Activated CD4-positive, alpha-beta T cell treated with anti-CD3 and anti-CD28 coated beads, Interleukin-2, Interleukin-6, amounts not matched to agents 100 ng/mL and 50 ng/mL, durations not matched to agents 16 hours and 8 hours (primary cell): ENCODE data around the gene KRTAP10-9.
"Not testable (repeated sequence)": the region's sequence is repeated elsewhere in the genome, so short reads cannot be mapped to it uniquely, and the experiment has no call there.

ENCODE experiments used
- DNase-seq: peaks from one replicate; pipeline ENCODE4 v3.0.0-alpha.2; 2020

The KRTAP10-9 gene

GRCh38 chr21:44615911-44616590, 10.8 kb upstream of the KRTAP10-9 start:
- no peak for DNase-seq

- no peak for DNase-seq
Observed at GRCh38 chr21:44616591-44616926, 10.3 kb upstream of the KRTAP10-9 start.

GRCh38 chr21:44617071-44617501, 9.8 kb upstream of the KRTAP10-9 start:
- DNase-seq, result no peak

DNA sequence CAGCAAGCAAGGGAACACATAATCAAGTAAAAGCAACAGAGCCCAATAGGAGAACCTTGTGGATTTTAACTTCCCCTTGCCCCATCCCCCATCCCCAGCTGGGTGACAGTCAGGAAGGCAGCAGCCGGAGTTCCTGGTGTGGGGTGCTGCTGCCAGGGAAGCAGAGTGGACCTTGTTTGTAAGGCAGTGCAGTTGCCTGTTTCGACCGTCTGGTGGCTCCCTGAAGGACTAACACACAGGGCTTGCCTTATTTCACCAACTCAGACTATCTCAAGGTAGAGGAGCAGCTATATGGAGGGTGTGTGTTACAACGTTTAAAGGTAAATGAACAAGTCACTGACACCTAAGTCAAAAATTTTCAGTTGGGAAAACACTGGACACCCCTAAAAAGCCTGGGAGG, 8.4 kb upstream of the KRTAP10-9 start:
- peak; percentile 4 for DNase-seq

- peak; percentile 50 for DNase-seq
Observed at GRCh38 chr21:44618909-44619308, 8.0 kb upstream of the KRTAP10-9 start.

- DNase-seq, result no peak
Observed at GRCh38 chr21:44619886-44620285, 7.0 kb upstream of the KRTAP10-9 start.

DNA sequence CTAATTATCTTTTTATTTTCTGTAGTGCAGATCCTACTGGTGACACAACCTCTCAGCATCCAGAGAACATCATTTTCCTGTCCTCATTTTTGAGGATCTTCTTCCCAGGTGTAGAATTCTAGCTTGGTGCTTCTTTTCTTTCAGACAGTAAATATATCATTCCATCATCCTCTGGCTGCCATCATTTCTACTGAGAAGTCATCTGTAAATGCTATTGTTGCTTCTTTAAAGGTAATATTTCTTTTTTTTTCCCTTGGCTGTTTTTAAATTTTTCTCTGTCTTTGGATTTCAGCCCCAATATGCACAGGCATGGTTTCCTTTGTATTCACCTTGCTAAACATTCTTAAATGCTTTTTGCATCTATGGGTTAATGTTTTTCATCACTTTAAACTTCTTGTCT, 3.3 kb upstream of the KRTAP10-9 start:
- no peak for DNase-seq

DNA sequence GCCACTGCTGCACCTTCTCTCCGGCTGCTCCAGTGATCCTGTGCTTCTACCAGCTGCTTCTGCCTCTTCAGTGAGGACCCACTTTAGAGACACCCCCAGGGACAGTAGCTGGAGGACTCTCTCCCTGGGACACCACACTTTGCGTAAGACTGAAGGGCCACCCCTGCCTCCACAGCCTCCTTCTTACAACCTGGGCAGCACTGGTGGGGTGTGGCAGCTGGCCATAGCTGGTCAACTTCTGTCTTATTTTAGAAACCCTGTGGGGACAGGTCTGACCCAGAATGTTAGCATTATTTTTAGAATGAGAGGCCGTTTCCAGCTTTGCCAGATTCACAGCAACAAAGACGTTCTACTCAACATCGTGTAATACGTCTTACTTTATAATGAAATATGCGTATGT, 1.1 kb upstream of the KRTAP10-9 start:
- DNase-seq, result no peak

- no peak for DNase-seq
Observed at GRCh38 chr21:44626262-44626661, 631 bp upstream of the KRTAP10-9 start.

- not testable (repeated sequence) for DNase-seq
Observed at GRCh38 chr21:44627181-44627822, 409 bp downstream of the KRTAP10-9 start.

- not testable (repeated sequence) for DNase-seq
Observed at GRCh38 chr21:44627831-44628233, 939 bp downstream of the KRTAP10-9 start.

DNA sequence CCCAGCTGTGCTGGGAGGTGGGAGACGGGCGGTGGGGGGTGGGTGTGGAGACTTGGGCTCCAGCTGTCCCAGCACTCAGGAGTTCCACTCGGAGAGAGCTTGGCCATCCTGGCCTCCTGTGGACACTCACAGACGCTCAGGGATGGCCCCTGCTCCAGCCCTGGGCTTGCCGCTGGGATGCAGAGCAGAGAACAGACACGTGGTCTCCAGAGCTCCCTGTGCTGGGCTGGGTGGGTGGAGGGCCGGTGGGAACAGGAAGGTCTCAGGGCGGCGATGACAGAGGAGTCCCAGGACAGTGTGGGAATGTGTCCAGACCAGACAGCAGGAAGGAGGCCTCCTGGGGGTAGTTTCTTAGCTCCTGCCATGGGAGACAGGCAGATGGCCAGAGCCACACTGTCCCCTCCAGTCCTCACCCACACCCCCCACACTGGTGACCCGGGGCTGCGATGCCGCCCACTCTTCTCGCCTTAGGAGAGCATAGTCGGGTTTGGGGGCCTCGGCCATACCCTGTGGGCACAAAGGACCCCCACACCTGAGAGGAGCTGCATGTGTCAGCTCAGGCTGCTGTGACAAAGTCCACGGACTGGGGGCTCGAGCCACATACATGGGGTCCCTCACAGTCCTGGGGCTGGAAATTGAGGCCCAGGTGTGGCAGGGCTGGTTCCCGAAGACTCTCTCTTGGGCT, 2.0 kb downstream of the KRTAP10-9 start:
- DNase-seq, result no peak

- DNase-seq, result no peak
Observed at GRCh38 chr21:44630440-44630839, 3.5 kb downstream of the KRTAP10-9 start.

DNA sequence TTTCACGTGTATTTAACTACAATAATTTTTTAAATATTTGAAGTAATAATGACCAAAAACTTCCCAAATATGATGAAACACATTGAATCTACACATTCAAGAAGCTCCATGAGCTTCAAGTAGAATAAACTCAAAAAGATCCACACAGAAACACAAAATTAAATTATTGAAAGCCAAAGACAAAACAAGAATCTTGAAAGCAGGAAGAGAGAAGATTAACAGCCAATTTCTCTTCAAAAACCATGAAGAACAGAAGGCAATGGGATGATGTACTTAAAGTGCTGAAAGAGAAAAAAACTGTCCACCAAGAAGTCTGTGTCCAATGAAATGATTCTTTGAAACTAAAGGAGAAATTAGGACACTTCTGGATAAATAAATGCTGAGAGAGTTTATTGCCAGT, 5.2 kb downstream of the KRTAP10-9 start:
- no peak for DNase-seq

GRCh38 chr21:44636209-44637017, 9.5 kb downstream of the KRTAP10-9 start:
- DNase-seq, result no peak

DNA sequence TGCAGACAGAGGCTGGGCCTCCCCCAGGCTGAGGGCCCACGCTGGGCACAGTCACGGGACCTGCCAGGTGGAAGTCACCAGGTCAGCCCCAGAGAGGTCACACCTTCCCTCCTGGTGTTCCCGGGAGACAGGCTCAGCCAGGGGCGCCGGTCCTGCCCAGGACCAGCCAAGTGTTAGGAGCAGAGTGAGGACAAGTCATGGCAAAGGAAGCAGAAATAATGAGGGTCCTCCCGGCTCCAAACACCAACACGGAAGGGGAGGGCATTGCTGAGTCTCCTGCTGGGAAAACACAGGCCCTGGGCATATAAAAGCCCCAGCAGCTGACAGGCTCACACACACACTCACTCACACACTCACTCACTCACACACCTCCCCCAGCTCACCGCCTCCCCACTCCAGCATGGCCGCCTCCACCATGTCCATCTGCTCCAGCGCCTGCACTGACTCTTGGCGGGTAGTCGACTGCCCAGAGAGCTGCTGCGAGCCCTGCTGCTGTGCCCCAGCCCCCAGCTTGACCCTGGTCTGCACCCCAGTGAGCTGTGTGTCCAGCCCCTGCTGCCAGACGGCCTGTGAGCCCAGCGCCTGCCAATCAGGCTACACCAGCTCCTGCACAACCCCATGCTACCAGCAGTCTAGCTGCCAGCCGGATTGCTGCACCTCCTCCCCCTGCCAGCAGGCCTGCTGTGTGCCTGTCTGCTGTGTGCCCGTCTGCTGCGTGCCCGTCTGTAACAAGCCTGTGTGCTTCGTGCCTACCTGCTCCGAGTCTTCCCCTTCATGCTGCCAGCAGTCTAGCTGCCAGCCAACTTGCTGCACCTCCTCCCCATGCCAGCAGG, 10.3 kb downstream of the KRTAP10-9 start, which contains the start of gene KRTAP10-10:
KRTAP10-10 (plus strand) TSS at position 339 of the 833 bp plus-strand sequence; CDS start at position 401, 62 bp downstream.
- no peak for DNase-seq

DNA sequence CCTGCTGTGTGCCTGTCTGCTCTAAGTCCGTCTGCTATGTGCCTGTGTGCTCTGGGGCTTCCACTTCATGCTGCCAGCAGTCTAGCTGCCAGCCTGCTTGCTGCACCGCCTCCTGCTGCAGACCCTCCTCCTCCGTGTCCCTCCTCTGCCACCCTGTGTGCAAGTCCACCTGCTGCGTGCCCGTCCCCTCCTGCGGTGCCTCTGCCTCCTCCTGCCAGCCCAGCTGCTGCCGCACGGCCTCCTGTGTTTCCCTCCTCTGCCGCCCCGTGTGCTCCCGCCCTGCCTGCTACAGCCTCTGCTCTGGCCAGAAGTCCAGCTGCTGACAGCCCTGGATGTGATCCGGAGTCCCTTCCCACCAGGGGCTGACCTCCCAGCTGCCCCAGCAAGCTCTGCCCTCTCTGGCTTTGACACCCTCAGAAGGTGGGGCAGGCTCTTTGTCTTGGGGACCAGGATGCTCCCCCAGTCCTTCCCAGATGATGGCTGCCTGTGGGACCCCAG, 11.0 kb downstream of the KRTAP10-9 start:
- not testable (repeated sequence) for DNase-seq

DNA sequence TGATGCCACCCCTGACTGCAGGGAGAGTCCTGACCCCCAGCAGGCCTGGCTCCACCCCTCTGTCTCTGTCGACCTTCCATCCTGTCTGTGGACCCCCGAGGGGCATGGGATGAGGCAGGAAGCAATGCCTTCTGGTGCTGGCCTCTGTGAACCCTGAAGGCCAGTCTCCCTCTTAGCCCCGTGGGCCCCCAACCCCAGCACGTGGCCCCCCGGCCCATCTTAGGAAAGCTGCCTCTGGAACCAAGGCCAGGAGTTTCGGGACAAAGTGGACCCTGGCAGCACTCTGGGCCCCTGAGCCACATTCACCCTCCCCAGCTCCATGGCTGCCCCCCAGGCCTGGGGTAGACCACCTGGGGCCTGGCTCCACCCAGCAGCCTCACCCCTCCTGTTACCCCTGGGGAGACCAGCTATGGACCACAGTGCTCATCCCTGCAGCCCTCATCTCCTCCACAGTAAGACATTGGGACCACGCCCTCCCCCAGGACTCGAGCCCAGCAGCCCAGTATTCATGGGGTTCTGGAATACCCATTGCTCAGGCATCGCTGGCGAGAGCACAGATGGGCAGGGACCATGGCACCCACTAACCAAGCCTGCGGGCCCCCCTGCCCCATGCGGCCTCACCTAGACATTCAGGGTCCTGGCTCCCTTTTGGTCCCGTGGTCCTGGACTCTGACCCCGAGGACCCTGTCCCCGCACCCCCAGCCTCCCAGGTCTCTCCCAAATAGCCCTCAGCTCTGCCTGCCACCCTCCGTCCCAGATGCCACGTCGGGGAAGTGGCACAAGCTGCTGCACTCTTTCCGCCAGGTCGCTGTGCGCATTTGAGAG, 11.8 kb downstream of the KRTAP10-9 start:
- DNase-seq, result not testable (repeated sequence)

DNA sequence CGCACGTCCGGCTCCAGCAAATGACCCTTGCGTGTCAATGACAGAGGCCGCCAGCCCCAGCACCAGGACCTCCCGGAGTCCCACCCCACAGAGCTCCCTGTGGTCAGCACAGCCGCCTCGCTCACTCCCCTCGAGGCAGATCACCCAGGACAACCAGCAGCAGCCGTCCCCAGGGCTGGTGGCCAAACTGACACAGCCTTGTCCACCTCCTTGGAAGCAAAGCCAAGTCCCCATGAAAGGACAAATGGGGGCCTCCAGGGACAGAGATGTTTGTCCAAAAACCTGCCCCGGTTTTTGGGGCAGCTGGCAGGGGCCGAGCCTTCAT, 12.4 kb downstream of the KRTAP10-9 start:
- DNase-seq, result no peak

- DNase-seq, result no peak
Observed at GRCh38 chr21:44640761-44641160, 13.9 kb downstream of the KRTAP10-9 start.

GRCh38 chr21:44643741-44644310, 16.9 kb downstream of the KRTAP10-9 start:
- no peak for DNase-seq
